SU-DHL-6 (cell line): ENCODE measurements around the gene ANKRD22.

Experiments
- H2AFZ ChIP-seq: fragments of 200-600 bp; sonication (generic); 2 replicates; pipeline ENCODE4 v1.6.1; 2014; ENCODE audit warnings: low read depth, mild to moderate bottlenecking, moderate library complexity, mixed read lengths, antibody characterized with exemption, low read length; ENCODE audit not compliant: severe bottlenecking
- H3F3A ChIP-seq: fragments of 200-600 bp; shearing (Covaris generic); 2 replicates; pipeline ENCODE4 v1.6.0; 2016; ENCODE audit warnings: antibody characterized with exemption, mild to moderate bottlenecking; ENCODE audit not compliant: insufficient read depth
- H3K27ac ChIP-seq: fragments of 200-600 bp; sonication (generic); 2 replicates; pipeline ENCODE4 v1.5.1; 2016; ENCODE audit warnings: low read depth, mild to moderate bottlenecking, low read length, moderate library complexity, mixed read lengths
- H3K27me3 ChIP-seq: fragments of 200-600 bp; sonication (generic), shearing (Covaris generic); 2 replicates; pipeline ENCODE4 v1.6.0; 2014; ENCODE audit warnings: mild to moderate bottlenecking, low read length
- H3K36me3 ChIP-seq: fragments of 200-600 bp; sonication (generic); 2 replicates; pipeline ENCODE4 v1.6.1; 2014; ENCODE audit warnings: mild to moderate bottlenecking, low read length, mixed read lengths
- H3K4me2 ChIP-seq: fragments of 300-600, 200-600 bp; shearing (Covaris generic), sonication (generic); 2 replicates; pipeline ENCODE4 v1.6.0; 2014; ENCODE audit warnings: low read length, low read depth, mild to moderate bottlenecking; ENCODE audit not compliant: poor library complexity, severe bottlenecking
- H3K4me3 ChIP-seq: fragments of 200-600 bp; sonication (generic); 2 replicates; pipeline ENCODE4 v1.5.1; 2014; ENCODE audit warnings: antibody characterized with exemption, low read length, mild to moderate bottlenecking, mixed read lengths; ENCODE audit not compliant: insufficient read depth, poor library complexity, severe bottlenecking
- H3K79me2 ChIP-seq: fragments of 200-600 bp; sonication (generic); 2 replicates; pipeline ENCODE4 v1.6.1; 2014; ENCODE audit warnings: mild to moderate bottlenecking, low read length, moderate library complexity; ENCODE audit not compliant: insufficient read depth
- H3K9ac ChIP-seq: fragments of 200-600 bp; sonication (generic); 2 replicates; pipeline ENCODE4 v1.7.0; 2014; ENCODE audit warnings: mild to moderate bottlenecking, low read length
- H3K9me2 ChIP-seq: fragments of 200-600 bp; sonication (generic); replicated peaks from 2 replicates; pipeline ENCODE4 v1.6.1; 2014; ENCODE audit warnings: low read length; ENCODE audit not compliant: insufficient read depth
- H3K9me3 ChIP-seq: fragments of 200-600 bp; sonication (generic); 2 replicates; pipeline ENCODE4 v1.6.1; 2014; ENCODE audit warnings: low read length, mixed read lengths; ENCODE audit not compliant: insufficient read depth
- H4K20me1 ChIP-seq: fragments of 200-600 bp; sonication (generic); 2 replicates; pipeline ENCODE4 v1.6.1; 2014; ENCODE audit warnings: low read depth, mild to moderate bottlenecking, antibody characterized with exemption, low read length, moderate library complexity, mixed read lengths
- CTCF ChIP-seq: fragments of 200-600 bp; sonication (generic); IDR thresholded peaks from one replicate; pipeline ENCODE4 v1.5.1; 2017; ENCODE audit warnings: antibody characterized with exemption, mild to moderate bottlenecking, low read length, moderate library complexity; ENCODE audit not compliant: insufficient read depth, poor library complexity, severe bottlenecking
- EZH2phosphoT487 ChIP-seq: fragments of 200-600 bp; sonication (generic), shearing (Covaris generic); conservative IDR thresholded peaks from 2 replicates; pipeline ENCODE4 v1.6.1; 2018; ENCODE audit warnings: mild to moderate bottlenecking, antibody characterized with exemption, low read length, moderate library complexity, mixed read lengths

The ANKRD22 gene

DNA sequence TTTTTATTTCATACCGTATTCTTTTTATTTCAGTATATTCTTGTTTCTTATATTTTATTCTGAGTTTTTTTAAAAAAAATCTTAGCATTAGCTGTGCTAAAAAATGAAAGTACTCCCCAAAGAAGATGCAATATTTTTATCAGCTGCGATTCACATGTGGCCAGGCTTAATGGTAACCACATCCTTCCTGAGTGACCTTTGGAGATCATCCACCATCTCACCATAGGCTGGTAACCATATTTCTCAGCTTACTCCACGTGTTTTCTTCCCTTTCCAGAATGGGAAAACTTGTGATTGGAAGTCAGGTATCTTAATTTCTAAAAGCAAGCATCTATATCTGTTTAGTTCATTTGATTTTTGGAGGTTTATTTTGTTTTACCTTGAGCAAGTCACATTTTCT, 67.9 kb downstream of the ANKRD22 start:
- no peak overlapping the region for H3K4me3 ChIP-seq
- TF ChIP-seq EZH2phosphoT487 (no peak), CTCF (no peak)
- H3K4me2 ChIP-seq, result no peak overlapping the region
- H3K79me2 ChIP-seq, result no peaks in the 10 kb centered on the region
- H3K36me3 ChIP-seq, result no peaks in the 10 kb centered on the region
- no peaks in the 10 kb centered on the region for H3K9me2 ChIP-seq
- H3K27ac ChIP-seq, result no peak overlapping the region
- H4K20me1 ChIP-seq, result no peaks in the 10 kb centered on the region
- no peaks in the 10 kb centered on the region for H3K27me3 ChIP-seq
- H3F3A ChIP-seq, result no peaks in the 10 kb centered on the region
- no peak overlapping the region for H3K9ac ChIP-seq
- no peaks in the 10 kb centered on the region for H3K9me3 ChIP-seq
- no peak overlapping the region for H2AFZ ChIP-seq

- Histone ChIP-seq H3K79me2 (no peaks in the 10 kb centered on the region), H3K9me3 (no peaks in the 10 kb centered on the region), H3K9me2 (no peaks in the 10 kb centered on the region), H3K9ac (no peak overlapping the region), H3F3A (no peaks in the 10 kb centered on the region), H3K4me3 (no peak overlapping the region), H3K27me3 (no peaks in the 10 kb centered on the region), H2AFZ (no peak overlapping the region), H3K4me2 (no peak overlapping the region), H3K27ac (no peak overlapping the region), H4K20me1 (no peaks in the 10 kb centered on the region), H3K36me3 (no peaks in the 10 kb centered on the region)
- TF ChIP-seq CTCF, result no peak
- TF ChIP-seq EZH2phosphoT487, result no peak
These were observed 69.4 kb downstream of the ANKRD22 start for GRCh38 chr10:88782222-88782621.

DNA sequence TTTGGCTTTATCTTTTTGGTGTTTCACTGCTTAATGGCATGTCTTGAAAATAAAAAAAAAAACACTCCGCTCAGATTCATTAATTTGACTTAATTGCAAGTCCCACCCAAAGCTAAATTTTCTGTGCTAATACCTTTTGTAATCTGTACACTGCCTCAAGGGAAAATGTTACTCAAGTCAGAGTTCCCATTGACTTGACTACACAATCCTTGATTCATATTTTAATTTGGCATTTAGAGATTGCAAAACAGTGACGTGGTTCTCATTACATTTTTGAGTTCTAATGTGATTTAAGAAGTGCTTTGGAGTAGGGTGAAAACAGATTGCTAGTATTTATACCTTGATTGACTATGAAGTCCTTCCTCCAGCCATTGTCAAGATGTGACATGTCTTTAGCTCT, 70.4 kb downstream of the ANKRD22 start:
- Histone ChIP-seq H3K79me2 (no peaks in the 10 kb centered on the region), H3F3A (no peaks in the 10 kb centered on the region), H3K9me2 (no peaks in the 10 kb centered on the region), H3K4me3 (no peak overlapping the region), H3K4me2 (no peak overlapping the region), H3K27ac (no peak overlapping the region), H4K20me1 (no peaks in the 10 kb centered on the region), H3K27me3 (no peaks in the 10 kb centered on the region), H2AFZ (no peak overlapping the region), H3K9ac (no peak overlapping the region), H3K36me3 (no peaks in the 10 kb centered on the region), H3K9me3 (no peaks in the 10 kb centered on the region)
- TF ChIP-seq CTCF (no peak), EZH2phosphoT487 (no peak)
